NK-92 (cell line): ENCODE measurements around the gene SPCS2.
"Not testable (repeated sequence)": the region's sequence is repeated elsewhere in the genome, so short reads cannot be mapped to it uniquely, and the experiment has no call there.

Experiments used
- DNase-seq: peaks from one replicate; lab custom pipeline; 2025; ENCODE audit not compliant: unreplicated experiment; lab: John Stamatoyannopoulos, UW

SPCS2 gene

GRCh38 chr11:74949753-74950137, 679 bp downstream of the SPCS2 start:
- no peak for DNase-seq

GRCh38 chr11:74950374-74950969, 1.4 kb downstream of the SPCS2 start:
- no peak for DNase-seq

DNA sequence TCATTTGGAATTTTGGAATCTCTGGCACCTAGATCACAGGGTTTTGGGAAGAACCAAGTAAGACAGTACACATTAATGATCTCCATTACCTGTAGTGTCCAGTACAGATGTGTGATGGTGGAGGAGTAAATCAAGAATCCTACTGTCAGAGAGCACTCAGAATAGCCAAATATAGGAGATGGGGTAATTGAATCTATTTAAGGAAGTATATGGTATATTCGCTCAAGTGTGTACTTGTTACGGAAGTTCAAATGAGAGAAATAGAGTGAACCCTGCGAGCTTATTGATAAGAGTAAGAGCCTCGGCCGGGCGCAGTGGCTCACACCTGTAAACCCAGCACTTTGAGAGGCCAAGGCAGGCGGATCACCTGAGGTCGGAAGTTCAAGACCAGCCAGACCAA, 2.2 kb downstream of the SPCS2 start:
- DNase-seq: no peak

GRCh38 chr11:74952752-74953151, 3.7 kb downstream of the SPCS2 start:
- no peak for DNase-seq

DNA sequence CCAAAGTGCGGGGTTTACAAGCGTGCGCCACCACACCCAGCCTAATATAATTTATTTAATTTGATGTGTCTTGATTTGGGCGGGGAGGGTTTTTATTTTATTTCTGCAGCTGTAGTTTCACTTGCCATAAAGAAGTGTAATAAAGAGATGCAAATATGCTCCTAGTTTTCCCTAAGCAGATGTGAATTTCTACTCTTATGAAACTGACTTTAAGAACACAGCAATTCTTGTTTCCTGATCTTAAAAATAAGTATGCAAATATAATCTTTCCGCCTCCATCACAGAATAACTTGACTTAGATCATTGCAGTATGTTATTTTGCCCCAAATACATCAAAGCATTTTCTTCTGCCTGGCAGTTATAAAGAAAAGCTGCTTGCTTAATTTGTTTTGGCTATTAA, 4.4 kb downstream of the SPCS2 start:
- DNase-seq: no peak

- no peak for DNase-seq
Measured at GRCh38 chr11:74954199-74954598, 5.1 kb downstream of the SPCS2 start.

GRCh38 chr11:74956397-74957015, 7.4 kb downstream of the SPCS2 start:
- no peak for DNase-seq

DNA sequence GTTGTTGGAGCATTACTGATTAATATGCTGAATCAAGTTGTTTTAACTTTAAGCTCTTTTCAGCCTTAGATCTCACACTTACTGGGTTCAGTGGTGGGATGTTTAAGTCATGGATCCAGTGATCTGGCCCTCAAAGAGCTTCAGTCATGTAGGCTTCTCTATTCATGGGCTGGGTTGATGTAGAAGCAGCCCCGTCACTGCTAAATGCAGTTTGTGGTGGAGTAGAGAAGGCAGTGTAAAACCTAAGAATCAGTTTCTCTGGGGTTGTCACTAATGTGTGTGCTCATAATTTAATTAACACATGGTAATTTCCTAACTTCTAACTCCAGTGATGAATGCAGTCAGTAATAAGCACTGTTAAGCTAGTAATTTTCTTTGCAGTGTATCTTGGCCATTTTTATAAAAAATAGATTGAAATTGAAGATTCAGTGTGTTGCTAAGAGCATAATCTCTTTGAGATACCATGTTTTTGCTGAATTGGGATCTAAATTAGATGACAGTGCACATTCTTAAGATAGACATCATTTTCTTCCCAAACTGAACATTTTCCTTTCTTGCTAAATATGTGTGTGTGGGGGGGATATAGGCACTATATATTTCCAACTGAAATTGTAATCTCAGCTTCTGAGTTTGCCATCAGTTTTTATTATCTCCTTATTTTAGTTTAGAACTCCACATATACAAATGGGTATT, 9.0 kb downstream of the SPCS2 start:
- DNase-seq: no peak

DNA sequence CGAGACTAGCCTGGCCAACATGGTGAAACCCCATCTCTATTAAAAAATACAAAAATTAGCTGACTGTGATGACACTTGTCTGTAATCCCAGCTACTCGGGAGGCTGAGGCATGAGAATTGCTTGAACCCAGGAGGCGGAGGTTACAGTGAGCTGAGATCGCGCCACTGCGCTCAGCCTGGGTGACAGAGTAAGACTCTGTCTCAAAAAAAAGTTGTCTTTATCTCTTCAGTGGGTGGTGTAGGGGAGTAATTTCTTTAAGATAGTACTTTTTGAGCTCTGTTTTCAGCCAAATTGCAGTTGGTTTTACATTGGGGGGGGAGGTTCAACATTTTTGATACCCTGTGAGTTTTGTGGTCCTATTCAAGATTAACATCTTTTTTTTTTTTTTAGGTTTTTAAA, 11.1 kb downstream of the SPCS2 start:
- not testable (repeated sequence) for DNase-seq

DNA sequence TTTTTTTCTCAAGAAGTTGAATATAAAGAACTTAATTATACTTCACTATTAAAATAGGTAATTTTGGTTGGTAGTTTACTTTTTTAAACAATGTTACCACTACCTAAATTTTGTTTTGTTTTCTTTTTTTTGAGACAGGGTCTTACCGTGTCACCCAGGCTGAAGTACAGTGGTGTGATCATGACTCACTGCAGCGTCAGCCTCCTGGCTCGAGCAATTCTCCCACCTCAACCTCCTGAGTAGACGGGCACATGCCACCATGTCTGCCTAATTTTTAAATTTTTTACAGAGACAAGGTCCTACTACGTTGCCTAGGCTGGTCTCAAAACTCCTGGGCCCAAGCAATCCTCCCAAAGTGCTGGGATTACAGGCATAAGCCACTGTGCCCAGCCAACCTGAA, 17.6 kb downstream of the SPCS2 start:
- no peak for DNase-seq

DNA sequence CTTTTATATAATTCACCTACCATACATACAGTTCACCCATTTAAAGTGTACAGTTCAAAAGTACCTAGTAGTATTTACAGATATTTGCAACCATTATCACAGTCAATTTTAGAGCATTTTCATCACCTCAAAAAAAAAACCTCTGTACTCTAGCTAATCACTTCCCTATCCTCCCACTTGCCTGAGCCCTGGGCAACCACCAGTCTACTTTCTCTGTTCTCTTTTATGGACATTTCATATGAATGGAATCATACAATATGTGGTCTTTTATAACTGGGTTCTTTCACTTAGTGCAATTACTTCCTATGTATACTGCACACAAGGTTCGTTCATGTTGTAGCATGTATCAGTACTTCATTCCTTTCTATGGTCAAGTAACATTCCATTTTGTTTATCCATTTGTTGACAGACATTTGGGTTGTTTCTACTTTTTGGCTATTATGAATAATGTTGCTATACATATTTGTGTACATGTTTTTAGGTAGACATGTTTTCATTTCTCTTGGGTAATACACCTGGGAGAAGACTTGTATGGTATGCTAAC, 21.9 kb downstream of the SPCS2 start:
- DNase-seq: no peak

- DNase-seq: no peak
Measured at GRCh38 chr11:74971424-74971823, 22.4 kb downstream of the SPCS2 start.

DNA sequence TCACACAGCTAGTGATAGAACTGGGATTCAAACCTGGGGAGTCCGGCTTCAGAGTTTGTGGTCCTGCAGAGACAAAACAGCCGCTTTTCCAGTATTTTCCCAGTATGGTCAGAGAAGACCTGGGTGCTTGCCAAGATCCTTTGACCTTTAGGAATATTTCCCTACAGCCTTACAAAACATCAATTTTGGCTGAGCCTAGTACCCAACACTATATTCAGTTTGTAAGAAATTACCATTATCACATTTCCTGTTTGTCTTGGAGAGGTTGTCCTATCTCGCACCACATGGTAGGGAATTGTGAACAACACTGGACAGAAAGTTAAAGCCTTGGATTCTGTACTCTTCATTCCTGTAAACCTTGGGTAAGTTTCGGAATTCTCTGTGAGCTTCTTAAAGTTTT, 29.0 kb downstream of the SPCS2 start:
- DNase-seq: no peak

DNA sequence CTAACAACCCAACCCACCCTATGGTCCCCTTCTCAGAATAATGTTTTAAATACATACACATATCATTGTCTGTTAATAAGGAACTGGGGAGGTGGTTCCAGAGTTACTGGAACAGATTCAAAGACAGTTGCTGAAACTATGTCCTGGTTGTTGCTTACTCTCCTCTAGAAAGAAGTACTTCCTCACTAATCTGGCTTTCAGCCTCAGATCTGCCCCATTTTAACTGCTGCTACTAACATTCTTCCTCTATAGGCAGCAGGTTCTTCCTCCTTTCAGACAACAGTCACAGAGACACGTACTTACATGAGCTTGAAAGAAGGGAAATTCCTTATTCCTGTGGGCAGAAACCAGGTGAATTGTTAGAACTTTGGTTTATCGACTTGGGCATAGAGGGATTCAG, 31.6 kb downstream of the SPCS2 start:
- no peak for DNase-seq

- DNase-seq: no peak
Measured at GRCh38 chr11:74981888-74982287, 32.8 kb downstream of the SPCS2 start.

GRCh38 chr11:74984070-74984469, 35.0 kb downstream of the SPCS2 start:
- no peak for DNase-seq

GRCh38 chr11:74984730-74985129, 35.7 kb downstream of the SPCS2 start:
- DNase-seq: no peak

DNA sequence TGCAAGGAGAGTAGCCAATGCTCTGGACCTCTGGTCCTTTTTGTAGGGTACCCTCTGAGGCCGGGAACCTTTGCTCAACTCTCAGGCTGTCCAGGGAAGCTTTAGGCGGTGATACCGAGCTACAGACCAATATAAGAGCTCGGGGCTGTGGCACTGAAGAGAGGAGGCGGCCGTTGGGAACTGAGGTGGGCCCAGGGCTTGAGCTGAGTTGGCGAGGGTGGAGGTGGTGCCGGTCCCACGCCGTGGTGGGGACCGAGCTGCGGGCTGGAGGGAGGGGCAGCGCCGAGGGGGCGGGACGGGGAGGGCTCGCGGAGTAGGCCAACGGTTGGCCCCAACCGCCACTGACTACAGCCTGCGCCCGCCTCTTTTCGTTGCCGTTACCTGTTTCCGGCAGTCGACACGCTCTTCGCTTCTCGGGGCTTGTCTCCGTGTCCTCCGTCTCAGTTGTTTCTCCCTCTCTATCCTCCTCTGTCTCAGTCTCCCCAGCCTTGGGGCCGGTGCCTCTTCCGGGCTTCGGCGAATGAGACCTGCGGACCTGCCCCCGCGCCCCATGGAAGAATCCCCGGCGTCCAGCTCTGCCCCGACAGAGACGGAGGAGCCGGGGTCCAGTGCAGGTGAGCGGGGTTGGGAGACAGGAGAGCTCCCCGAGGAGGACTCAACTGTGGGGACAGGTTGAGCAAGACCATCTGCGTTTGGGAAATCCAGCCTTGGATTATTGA, 39.6 kb downstream of the SPCS2 start, which contains the start of gene NEU3:
NEU3 (plus strand) TSS at position 393 of the 719 bp plus-strand sequence; CDS start at position 521, 128 bp downstream.
- DNase-seq: no peak

DNA sequence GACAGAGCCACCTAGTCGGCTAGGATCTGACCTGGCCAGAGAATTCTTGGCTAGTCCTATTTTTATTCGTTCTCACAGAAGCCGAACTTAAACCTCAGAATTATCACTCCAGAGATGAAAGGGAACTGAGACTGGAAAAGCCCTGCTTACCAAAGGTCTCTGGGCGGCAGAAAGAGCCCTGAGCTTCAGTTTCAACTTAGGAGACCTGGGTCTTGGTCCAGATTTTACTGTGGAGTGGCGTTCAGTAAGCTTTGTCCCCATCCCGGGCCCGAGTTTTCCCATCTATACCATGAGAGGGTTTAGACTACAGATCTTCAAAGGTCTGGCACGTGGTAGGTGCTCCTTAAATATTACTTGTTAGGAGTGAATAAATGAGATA, 40.2 kb downstream of the SPCS2 start:
- no peak for DNase-seq

- DNase-seq: not testable (repeated sequence)
Measured at GRCh38 chr11:74990150-74990549, 41.1 kb downstream of the SPCS2 start.

DNA sequence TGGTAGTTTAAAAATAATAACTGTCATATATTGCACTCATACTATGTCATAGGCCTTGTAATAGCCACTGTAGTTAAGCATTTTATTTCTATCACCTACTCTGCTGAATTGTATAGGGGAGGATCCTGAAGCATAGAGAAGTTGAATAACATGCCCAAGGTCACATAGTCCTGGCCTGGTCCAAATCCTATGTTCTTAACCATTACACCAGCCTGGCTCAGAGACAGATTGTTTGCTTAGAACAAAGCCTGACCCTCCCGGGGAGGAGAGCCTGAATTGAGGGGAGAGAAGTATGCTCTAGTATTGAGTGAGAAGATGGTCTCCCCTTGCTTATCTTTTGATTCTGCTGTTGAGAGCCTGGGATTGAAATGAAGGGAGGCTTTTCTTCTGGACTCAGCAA, 41.9 kb downstream of the SPCS2 start:
- no peak for DNase-seq

- no peak for DNase-seq
Measured at GRCh38 chr11:74992852-74993251, 43.8 kb downstream of the SPCS2 start.
